ENCODE results near the gene CDK17.

Gene CDK17

DNA sequence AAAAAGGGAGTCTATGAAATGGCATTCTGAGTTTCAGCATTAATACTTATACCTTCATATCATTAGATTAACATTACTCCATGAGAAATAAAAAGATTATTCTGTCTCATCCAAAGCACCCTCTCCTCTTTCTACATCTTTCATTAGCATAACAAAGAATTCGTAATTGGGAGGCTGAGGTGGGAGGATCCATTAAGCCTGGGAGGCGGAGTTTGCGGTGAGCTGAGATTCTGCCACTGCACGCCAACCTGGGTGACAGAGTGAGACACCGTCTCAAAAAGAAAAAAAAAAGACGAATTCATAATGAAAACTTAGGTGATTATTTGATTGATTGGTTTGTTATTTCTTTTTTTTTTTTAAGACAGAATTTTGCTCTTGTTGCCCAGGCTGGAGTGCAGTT lies 1.8 kb upstream of the CDK17 start:
- Mint-ChIP-seq H3K4me3 (no peak overlapping the region), H3K27ac (no peak overlapping the region)
- TF ChIP-seq, protein P1, sequence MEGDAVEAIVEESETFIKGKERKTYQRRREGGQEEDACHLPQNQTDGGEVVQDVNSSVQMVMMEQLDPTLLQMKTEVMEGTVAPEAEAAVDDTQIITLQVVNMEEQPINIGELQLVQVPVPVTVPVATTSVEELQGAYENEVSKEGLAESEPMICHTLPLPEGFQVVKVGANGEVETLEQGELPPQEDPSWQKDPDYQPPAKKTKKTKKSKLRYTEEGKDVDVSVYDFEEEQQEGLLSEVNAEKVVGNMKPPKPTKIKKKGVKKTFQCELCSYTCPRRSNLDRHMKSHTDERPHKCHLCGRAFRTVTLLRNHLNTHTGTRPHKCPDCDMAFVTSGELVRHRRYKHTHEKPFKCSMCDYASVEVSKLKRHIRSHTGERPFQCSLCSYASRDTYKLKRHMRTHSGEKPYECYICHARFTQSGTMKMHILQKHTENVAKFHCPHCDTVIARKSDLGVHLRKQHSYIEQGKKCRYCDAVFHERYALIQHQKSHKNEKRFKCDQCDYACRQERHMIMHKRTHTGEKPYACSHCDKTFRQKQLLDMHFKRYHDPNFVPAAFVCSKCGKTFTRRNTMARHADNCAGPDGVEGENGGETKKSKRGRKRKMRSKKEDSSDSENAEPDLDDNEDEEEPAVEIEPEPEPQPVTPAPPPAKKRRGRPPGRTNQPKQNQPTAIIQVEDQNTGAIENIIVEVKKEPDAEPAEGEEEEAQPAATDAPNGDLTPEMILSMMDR (IDR thresholded peaks at IDR 0.05; ENCODE audit: unreplicated experiment in 3 of 3): no peak

DNA sequence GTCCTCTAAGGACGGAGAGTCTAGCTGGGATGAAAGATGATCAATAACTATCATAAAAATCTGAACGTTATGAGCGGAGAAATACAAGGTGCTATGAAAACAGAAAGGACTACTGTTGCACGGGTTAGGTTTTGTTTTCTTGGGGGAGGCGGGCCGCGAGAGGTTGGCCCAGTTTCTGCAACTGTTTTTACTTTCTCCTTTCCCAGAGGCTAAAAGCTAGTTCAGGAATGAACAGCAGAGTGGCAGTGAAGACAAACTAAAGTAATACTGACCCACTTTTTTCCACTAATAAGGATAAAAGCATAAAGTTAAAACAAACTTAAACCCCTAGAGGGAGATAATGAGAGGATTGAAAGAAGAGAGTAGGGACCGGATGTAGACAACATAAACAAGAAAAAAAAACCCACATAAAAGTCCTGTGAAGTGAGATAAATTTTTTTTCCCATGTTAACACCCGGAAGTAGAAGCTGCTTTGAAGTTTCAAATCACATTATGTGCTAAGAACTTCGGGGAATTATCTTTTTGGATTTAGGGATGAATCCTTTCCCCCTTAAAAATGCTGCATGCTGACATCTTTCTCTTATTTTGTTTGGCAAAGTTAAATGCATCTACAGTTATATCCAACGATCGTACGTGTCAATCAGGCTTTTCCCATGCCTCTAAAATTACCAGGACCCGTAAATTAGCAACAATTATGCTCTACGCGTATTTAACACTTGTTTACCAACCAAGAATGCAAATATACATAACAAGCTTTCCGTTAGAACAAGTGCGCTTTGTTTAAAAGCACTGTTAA lies 1.0 kb upstream of the CDK17 start:
- TF ChIP-seq, protein P1 (IDR thresholded peaks at IDR 0.05; ENCODE audit: unreplicated experiment in 3 of 3): peak; percentile 27 to 51 (median 45)
- H3K4me1 Mint-ChIP-seq: peaks cover 32% of the 10 kb centered on the region
- peak overlapping the region; percentile 83 to 95 (median 90) for H3K4me3 Mint-ChIP-seq
- no peaks in the 10 kb centered on the region for H3K9me3 Mint-ChIP-seq
- peak overlapping the region; percentile 96 for H3K27ac Mint-ChIP-seq
- no peaks in the 10 kb centered on the region for H3K36me3 Mint-ChIP-seq (ENCODE audit: low read depth)
- H3K27me3 Mint-ChIP-seq (ENCODE audit: low read depth): no peaks in the 10 kb centered on the region

More for the DNA sequence above, 1.8 kb upstream of the CDK17 start:
- no peaks in the 10 kb centered on the region for H3K9me3 Mint-ChIP-seq
- peaks cover 27% of the 10 kb centered on the region for H3K4me1 Mint-ChIP-seq
- H3K27me3 Mint-ChIP-seq (ENCODE audit: low read depth): no peaks in the 10 kb centered on the region
- no peaks in the 10 kb centered on the region for H3K36me3 Mint-ChIP-seq (ENCODE audit: low read depth)

GRCh38 chr12:96400631-96401075 lies 414 bp upstream of the CDK17 start:
- Mint-ChIP-seq H3K4me1 (peaks cover 38% of the 10 kb centered on the region), H3K9me3 (no peaks in the 10 kb centered on the region), H3K27me3 (ENCODE audit: low read depth) (no peaks in the 10 kb centered on the region), H3K27ac (peak overlapping the region; percentile 96), H3K4me3 (peak overlapping the region; percentile 83 to 95 (median 90)), H3K36me3 (ENCODE audit: low read depth) (no peaks in the 10 kb centered on the region)
- TF ChIP-seq, protein P1 (IDR thresholded peaks at IDR 0.05; ENCODE audit: unreplicated experiment in 3 of 3): no peak

DNA sequence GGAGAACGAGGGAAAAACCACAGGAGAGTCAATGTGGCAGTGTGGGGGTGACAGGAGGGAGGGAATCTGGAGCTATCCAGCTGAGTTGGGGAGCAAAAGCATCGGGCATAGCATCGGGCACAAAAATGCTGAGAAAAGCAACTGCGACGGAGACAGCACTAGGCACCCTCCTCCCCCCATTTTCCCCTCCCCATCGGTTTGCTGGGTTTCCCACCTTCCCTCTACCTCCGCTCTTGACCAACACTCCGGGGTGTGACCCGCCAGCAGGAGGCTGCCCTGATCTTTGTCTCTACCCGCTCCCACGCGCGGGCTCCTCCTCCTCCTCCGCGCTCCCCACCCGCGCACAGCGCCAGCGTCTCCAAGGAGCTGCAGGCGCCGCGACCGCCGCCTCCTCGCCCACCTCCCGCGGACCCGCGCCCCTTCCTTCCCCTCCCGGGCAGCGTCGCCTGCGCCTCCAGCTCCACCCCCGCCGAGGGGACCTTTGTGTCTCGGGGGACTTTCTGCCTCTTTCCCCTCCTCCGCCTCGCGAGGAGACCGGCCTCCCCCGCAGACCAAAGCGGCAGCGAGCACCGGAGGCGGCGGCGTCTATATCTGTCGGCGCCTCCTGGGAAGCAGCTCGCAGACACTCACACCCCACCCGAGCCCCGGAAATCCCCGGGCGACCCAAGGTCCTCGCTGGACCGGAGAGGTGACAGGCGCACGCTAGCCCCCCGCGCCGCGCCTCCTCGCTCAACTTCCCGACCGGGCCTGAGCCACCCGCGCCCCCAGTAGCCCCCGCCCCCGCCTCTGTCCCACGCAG lies 920 bp downstream of the CDK17 start:
- H3K27ac Mint-ChIP-seq: peak overlapping the region; percentile 94 to 96 (median 95)
- peaks cover 39% of the 10 kb centered on the region for H3K4me1 Mint-ChIP-seq
- no peaks in the 10 kb centered on the region for H3K9me3 Mint-ChIP-seq
- H3K4me3 Mint-ChIP-seq: peak overlapping the region; percentile 90 to 98 (median 92)
- no peaks in the 10 kb centered on the region for H3K27me3 Mint-ChIP-seq (ENCODE audit: low read depth)
- no peaks in the 10 kb centered on the region for H3K36me3 Mint-ChIP-seq (ENCODE audit: low read depth)
- TF ChIP-seq, protein P1 (IDR thresholded peaks at IDR 0.05; ENCODE audit: unreplicated experiment in 3 of 3): no peak

DNA sequence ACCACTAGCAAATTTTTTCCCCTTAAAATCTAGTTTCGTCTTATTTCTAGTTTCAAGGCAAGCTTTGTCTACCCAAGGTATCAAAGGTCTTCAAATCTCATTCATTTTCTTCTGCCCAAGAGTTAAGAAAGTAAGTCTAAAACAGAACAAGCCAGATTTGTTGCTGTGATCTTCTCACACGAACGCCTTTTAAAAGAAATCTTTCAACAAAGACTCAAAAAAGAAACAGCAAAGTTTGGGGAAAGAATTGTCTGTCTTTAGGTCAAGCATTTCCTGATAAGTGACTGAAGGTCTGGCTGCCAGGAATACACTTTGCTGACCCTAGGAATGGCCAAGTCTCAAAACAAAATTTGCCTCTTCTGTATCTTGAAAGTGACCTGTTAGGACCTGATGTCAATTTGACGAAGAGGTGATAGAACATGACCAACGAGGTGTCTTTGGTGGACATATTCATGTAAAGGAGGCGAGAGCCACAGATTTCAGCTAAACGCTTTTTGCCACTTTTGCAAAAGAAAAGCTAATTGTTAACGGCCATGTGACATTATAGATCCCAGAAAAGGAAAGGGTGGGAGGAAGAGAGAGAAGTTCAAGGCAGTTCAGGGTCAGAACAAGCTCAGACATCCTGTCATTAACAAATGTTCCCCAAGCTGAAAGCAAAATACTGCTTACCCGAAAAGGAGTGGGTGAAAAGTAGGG lies 1.7 kb downstream of the CDK17 start:
- peak overlapping the region; percentile 94 to 96 (median 95) for H3K27ac Mint-ChIP-seq
- no peaks in the 10 kb centered on the region for H3K9me3 Mint-ChIP-seq
- peak overlapping the region; percentile 90 to 98 (median 92) for H3K4me3 Mint-ChIP-seq
- H3K4me1 Mint-ChIP-seq: peaks cover 39% of the 10 kb centered on the region
- no peaks in the 10 kb centered on the region for H3K36me3 Mint-ChIP-seq (ENCODE audit: low read depth)
- no peaks in the 10 kb centered on the region for H3K27me3 Mint-ChIP-seq (ENCODE audit: low read depth)
- TF ChIP-seq, protein P1 (IDR thresholded peaks at IDR 0.05; ENCODE audit: unreplicated experiment in 3 of 3): no peak

Data from nephron (organoid).